PC-3 (cell line): ENCODE results near the gene PIH1D1. TPM values are rescaled to one million over a fixed set of nuclear protein-coding genes. Genes with fewer than 3 reads are reported as not detected.

Source experiments
- ATAC-seq: fragments of 200-7000 bp; cut with Tn5 transposase; 2 replicates; pipeline ENCODE4 v1.9.1; 2020; ENCODE audit warnings: mild to moderate bottlenecking, moderate library complexity
- BruUV-seq: library from RNA; stranded (reverse); fragments of 400-500 nt; replicated peaks from 2 replicates; lab custom pipeline; 2021; lab: Mats Ljungman, UMichigan
- CTCF ChIA-PET: fragments of 300-600 bp; sonication (Branson Sonifier 250); formaldehyde crosslinking; loops from one replicate; lab custom pipeline; 2022; ENCODE audit warnings: antibody characterized with exemption; lab: Charles Lee
- POLR2A ChIA-PET: fragments of 300-600 bp; sonication (Branson Sonifier 250); formaldehyde crosslinking; loops from one replicate; lab custom pipeline; 2022; ENCODE audit warnings: antibody characterized with exemption; ENCODE audit not compliant: unreplicated experiment; lab: Charles Lee
- DNase-seq: peaks from one replicate; pipeline ENCODE4 v3.0.0-alpha.2; 2015
- H2AFZ ChIP-seq: fragments of 300-600 bp; sonication (generic); 2 replicates; pipeline ENCODE4 v1.6.0; 2016; ENCODE audit warnings: antibody characterized with exemption, low read length
- H3F3A ChIP-seq: fragments of 300-600 bp; sonication (generic); one replicate; pipeline ENCODE4 v1.6.0; 2017; ENCODE audit warnings: antibody characterized with exemption, low read length, control low read depth, mild to moderate bottlenecking; ENCODE audit not compliant: unreplicated experiment
- H3K27ac ChIP-seq: fragments of 300-600 bp; sonication (generic); 2 replicates; pipeline ENCODE4 v1.5.1; 2016; ENCODE audit warnings: mild to moderate bottlenecking, low read length
- H3K27me3 ChIP-seq: fragments of 300-600 bp; sonication (generic); 2 replicates; pipeline ENCODE4 v1.6.1; 2016; ENCODE audit warnings: low read length, mixed read lengths
- H3K36me3 ChIP-seq: fragments of 300-600 bp; sonication (generic); 2 replicates; pipeline ENCODE4 v1.6.1; 2016; ENCODE audit warnings: low read depth, mixed run types, low read length, mixed read lengths
- H3K4me1 ChIP-seq: fragments of 300-600 bp; sonication (generic); 2 replicates; pipeline ENCODE4 v1.5.1; 2016; ENCODE audit warnings: low read length; ENCODE audit not compliant: insufficient read depth
- H3K4me2 ChIP-seq: fragments of 300-600 bp; sonication (generic); 2 replicates; pipeline ENCODE4 v1.6.0; 2016; ENCODE audit warnings: low read length
- H3K4me3 ChIP-seq: fragments of 300-600 bp; sonication (generic); 2 replicates; pipeline ENCODE4 v1.5.1; 2016; ENCODE audit warnings: mild to moderate bottlenecking, low read length, mixed read lengths
- H3K79me2 ChIP-seq: fragments of 300-600 bp; sonication (generic); 2 replicates; pipeline ENCODE4 v1.6.1; 2017; ENCODE audit warnings: low read length, mixed read lengths
- H3K9ac ChIP-seq: fragments of 300-600 bp; sonication (generic); 2 replicates; pipeline ENCODE4 v1.6.0; 2016; ENCODE audit warnings: mild to moderate bottlenecking, low read length
- H3K9me2 ChIP-seq: fragments of 300-600 bp; sonication (generic); replicated peaks from 2 replicates; pipeline ENCODE4 v1.6.1; 2016; ENCODE audit warnings: mixed run types, low read length, mixed read lengths
- H3K9me3 ChIP-seq: fragments of 300-600 bp; sonication (generic); 2 replicates; pipeline ENCODE4 v1.6.1; 2016; ENCODE audit warnings: low read length, mixed read lengths
- H4K20me1 ChIP-seq: fragments of 300-600 bp; sonication (generic); 2 replicates; pipeline ENCODE4 v1.6.1; 2016; ENCODE audit warnings: low read length, mixed read lengths
- EZH2 ChIP-seq: fragments of 300-600 bp; sonication (generic); IDR thresholded peaks from one replicate; pipeline ENCODE4 v1.6.1; 2017; ENCODE audit warnings: antibody characterized with exemption, mild to moderate bottlenecking, low read length; ENCODE audit not compliant: unreplicated experiment
- EZH2phosphoT487 ChIP-seq: fragments of 300-600 bp; sonication (generic); IDR thresholded peaks from 2 replicates; pipeline ENCODE4 v1.6.1; 2018; ENCODE audit warnings: mild to moderate bottlenecking, antibody characterized with exemption, low read length, borderline replicate concordance
- intact Hi-C: fragments of 100-400 bp; cut with micrococcal nuclease; formaldehyde crosslinking; loops from 2 replicates; pipeline ENCODE4 v1.9.0; 2023
- total RNA-seq: library from RNA; depleted of rRNA; stranded (reverse); fragments of >200 nt; gene quantifications from 2 replicates; pipeline ENCODE4 v1.2.3, GENCODE V29; 2014
- TF ChIP-seq, protein P1 (sequence below): fragments of 300-600 bp; sonication (generic); conservative IDR thresholded peaks from 2 replicates; pipeline ENCODE4 v1.5.1; 2017; ENCODE audit warnings: antibody characterized with exemption, low read depth, mild to moderate bottlenecking, low read length

The PIH1D1 gene
- total RNA-seq, 1 experiment from 2014 or later: 171 TPM

- Histone ChIP-seq H4K20me1 (no peaks in the 10 kb centered on the region), H3K9ac (no peak within 1 kb of the TSS), H3K4me1 (0 out of 2 replicates have a peak, but pooled peaks cover 8% of the 10 kb centered on the region), H3K4me2 (no peak within 1 kb of the TSS), H3F3A (no peaks in the 10 kb centered on the region), H3K9me2 (no peaks in the 10 kb centered on the region), H3K27me3 (peaks cover 86% of the 10 kb centered on the region), H3K36me3 (no peaks in the 10 kb centered on the region), H3K79me2 (no peaks in the 10 kb centered on the region), H3K27ac (no peak within 1 kb of the TSS), H3K9me3 (no peaks in the 10 kb centered on the region), H2AFZ (no peak within 1 kb of the TSS), H3K4me3 (no peak within 1 kb of the TSS)
- ChIA-PET CTCF (interaction anchor here (0.6 kb wide), 1 partner anchor 57 kb away, joined by 3 read pairs; no protein-coding TSS in a partner anchor), POLR2A (no interaction called here)
- no peak for TF ChIP-seq EZH2
- TF ChIP-seq, protein P1, sequence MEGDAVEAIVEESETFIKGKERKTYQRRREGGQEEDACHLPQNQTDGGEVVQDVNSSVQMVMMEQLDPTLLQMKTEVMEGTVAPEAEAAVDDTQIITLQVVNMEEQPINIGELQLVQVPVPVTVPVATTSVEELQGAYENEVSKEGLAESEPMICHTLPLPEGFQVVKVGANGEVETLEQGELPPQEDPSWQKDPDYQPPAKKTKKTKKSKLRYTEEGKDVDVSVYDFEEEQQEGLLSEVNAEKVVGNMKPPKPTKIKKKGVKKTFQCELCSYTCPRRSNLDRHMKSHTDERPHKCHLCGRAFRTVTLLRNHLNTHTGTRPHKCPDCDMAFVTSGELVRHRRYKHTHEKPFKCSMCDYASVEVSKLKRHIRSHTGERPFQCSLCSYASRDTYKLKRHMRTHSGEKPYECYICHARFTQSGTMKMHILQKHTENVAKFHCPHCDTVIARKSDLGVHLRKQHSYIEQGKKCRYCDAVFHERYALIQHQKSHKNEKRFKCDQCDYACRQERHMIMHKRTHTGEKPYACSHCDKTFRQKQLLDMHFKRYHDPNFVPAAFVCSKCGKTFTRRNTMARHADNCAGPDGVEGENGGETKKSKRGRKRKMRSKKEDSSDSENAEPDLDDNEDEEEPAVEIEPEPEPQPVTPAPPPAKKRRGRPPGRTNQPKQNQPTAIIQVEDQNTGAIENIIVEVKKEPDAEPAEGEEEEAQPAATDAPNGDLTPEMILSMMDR: no peak
- no peak for TF ChIP-seq EZH2phosphoT487
- DNase-seq: no peak
- no TSS peak for BruUV-seq
- intact Hi-C loops: no loop called here
- ATAC-seq: no peak
Observed at GRCh38 chr19:49425178-49425577, 26.4 kb downstream of the PIH1D1 start, which contains the start of gene GFY. Gene GFY (plus strand): TSS chr19:49425388. CDS start chr19:49426431, 1,043 bp downstream.

- intact Hi-C loops: no loop called here
- H3K36me3 ChIP-seq: no peaks in the 10 kb centered on the region
- CTCF ChIA-PET: no interaction called here
- no peaks in the 10 kb centered on the region for H3K79me2 ChIP-seq
- H3K4me2 ChIP-seq: no peak overlapping the region
- DNase-seq: no peak
- no peak overlapping the region for H3K9ac ChIP-seq
- TF ChIP-seq EZH2 (no peak), EZH2phosphoT487 (no peak)
- TF ChIP-seq, protein P1: no peak
- peaks cover 98% of the 10 kb centered on the region for H3K27me3 ChIP-seq
- ATAC-seq: no peak
- no peak overlapping the region for H2AFZ ChIP-seq
- no peaks in the 10 kb centered on the region for H3K9me2 ChIP-seq
- POLR2A ChIA-PET: no interaction called here
- 0 out of 2 replicates have a peak, but pooled peaks cover 8% of the 10 kb centered on the region for H3K4me1 ChIP-seq
- H3K9me3 ChIP-seq: no peaks in the 10 kb centered on the region
- H4K20me1 ChIP-seq: no peaks in the 10 kb centered on the region
- no TSS peak for BruUV-seq
- H3F3A ChIP-seq: no peaks in the 10 kb centered on the region
- H3K27ac ChIP-seq: no peak overlapping the region
- no peak overlapping the region for H3K4me3 ChIP-seq
Observed at GRCh38 chr19:49423985-49424303, 27.7 kb downstream of the PIH1D1 start.

DNA sequence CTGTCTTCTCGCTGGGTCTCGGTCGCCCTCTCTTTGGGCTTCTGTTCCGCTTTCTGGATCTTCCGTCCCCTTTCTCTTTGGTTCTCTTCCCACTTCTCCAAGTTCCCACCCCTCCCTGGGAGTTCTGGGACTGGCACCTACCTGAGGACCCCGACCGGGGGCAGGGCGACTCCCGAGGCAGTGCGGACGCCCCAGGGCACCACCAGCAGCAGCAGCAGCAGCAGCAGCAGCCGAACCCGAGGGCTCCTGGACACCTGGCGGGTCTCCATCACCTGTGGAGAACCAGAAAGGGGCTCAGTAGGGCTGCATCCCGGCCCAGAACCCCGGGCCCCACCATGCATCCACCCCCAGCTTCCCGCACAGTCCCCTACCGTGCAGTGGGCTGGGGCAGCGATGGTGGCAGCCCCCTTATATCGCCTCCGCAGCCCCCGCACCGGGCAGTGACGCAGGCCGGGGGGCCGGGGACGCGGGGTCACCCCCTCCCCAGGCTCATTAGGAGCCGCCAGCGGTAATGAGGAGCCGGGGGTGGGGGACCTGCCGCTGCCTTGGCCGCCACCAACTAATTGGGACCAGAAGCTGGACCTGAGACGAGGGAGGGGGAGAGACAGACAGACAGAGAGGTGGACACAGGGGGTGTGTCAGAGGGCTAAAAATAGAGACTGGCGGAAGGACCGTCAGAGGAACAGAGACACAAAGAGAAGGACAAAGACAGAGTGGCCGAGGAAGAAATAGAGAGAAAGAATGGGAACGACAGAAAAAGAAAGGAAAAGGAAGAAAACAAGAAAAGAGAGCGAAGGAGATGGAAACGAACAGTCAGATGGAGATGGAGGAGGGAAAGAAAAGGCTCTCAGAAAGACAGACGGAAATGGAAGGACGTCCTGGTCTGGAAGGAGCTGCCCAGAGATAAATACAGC, 28.3 kb downstream of the PIH1D1 start, which contains the start of gene PTH2:
PTH2 (minus strand) TSS at position 371 of the 914 bp plus-strand sequence; CDS start at position 269, 102 bp downstream.
- no peak within 1 kb of the TSS for H2AFZ ChIP-seq
- H3K27ac ChIP-seq: no peak within 1 kb of the TSS
- peak; percentile 94 for TF ChIP-seq EZH2
- TF ChIP-seq, protein P1: no peak
- peak; percentile 50; the same call in 1 of the 2 replicates for TF ChIP-seq EZH2phosphoT487
- H3K79me2 ChIP-seq: no peaks in the 10 kb centered on the region
- no peaks in the 10 kb centered on the region for H4K20me1 ChIP-seq
- no peaks in the 10 kb centered on the region for H3K9me3 ChIP-seq
- no peak within 1 kb of the TSS for H3K4me3 ChIP-seq
- BruUV-seq: no TSS peak
- no peak for DNase-seq
- ATAC-seq: no peak
- no peaks in the 10 kb centered on the region for H3K9me2 ChIP-seq
- CTCF ChIA-PET: no interaction called here
- H3K27me3 ChIP-seq: peaks cover 99% of the 10 kb centered on the region
- H3K9ac ChIP-seq: no peak within 1 kb of the TSS
- H3K4me2 ChIP-seq: no peak within 1 kb of the TSS
- no peaks in the 10 kb centered on the region for H3F3A ChIP-seq
- POLR2A ChIA-PET: no interaction called here
- 0 out of 2 replicates have a peak, but pooled peaks cover 6% of the 10 kb centered on the region for H3K4me1 ChIP-seq
- H3K36me3 ChIP-seq: no peaks in the 10 kb centered on the region
- intact Hi-C loops: no loop called here
